GM19324 (cell line): Measurements from ENCODE around the gene LARP4B.

Experiments used
- ATAC-seq: cut with Tn5 transposase; IDR thresholded peaks from one replicate; pipeline ENCODE4 v1.9.1; 2021; ENCODE audit warnings: mild to moderate bottlenecking, moderate library complexity; ENCODE audit not compliant: unreplicated experiment, low FRiP score

The LARP4B gene

GRCh38 chr10:811379-812175, 119.9 kb downstream of the LARP4B start:
- no peak for ATAC-seq

GRCh38 chr10:810351-810846, 121.1 kb downstream of the LARP4B start:
- ATAC-seq = no peak

- ATAC-seq = no peak
Observed at GRCh38 chr10:809671-810350, 121.7 kb downstream of the LARP4B start.

- no peak for ATAC-seq
Observed at GRCh38 chr10:807958-808353, 123.5 kb downstream of the LARP4B start.

- ATAC-seq = no peak
Observed at GRCh38 chr10:807163-807957, 124.1 kb downstream of the LARP4B start.

- no peak for ATAC-seq
Observed at GRCh38 chr10:806451-807162, 124.9 kb downstream of the LARP4B start.

- ATAC-seq = no peak
Observed at GRCh38 chr10:805620-806305, 125.7 kb downstream of the LARP4B start.

GRCh38 chr10:804787-805619, 126.5 kb downstream of the LARP4B start:
- no peak for ATAC-seq

GRCh38 chr10:804191-804781, 127.2 kb downstream of the LARP4B start:
- ATAC-seq = no peak

- no peak for ATAC-seq
Observed at GRCh38 chr10:803041-803741, 128.3 kb downstream of the LARP4B start.

GRCh38 chr10:802506-802905, 129.0 kb downstream of the LARP4B start:
- ATAC-seq = no peak

- no peak for ATAC-seq
Observed at GRCh38 chr10:797179-797578, 134.3 kb downstream of the LARP4B start.

GRCh38 chr10:796233-796632, 135.3 kb downstream of the LARP4B start:
- no peak for ATAC-seq

- ATAC-seq = no peak
Observed at GRCh38 chr10:794382-794956, 137.0 kb downstream of the LARP4B start.

GRCh38 chr10:792792-793100, 138.8 kb downstream of the LARP4B start:
- ATAC-seq = no peak

GRCh38 chr10:792083-792791, 139.3 kb downstream of the LARP4B start:
- no peak for ATAC-seq

GRCh38 chr10:791639-792038, 139.9 kb downstream of the LARP4B start:
- ATAC-seq = no peak
